Effector memory CD8-positive, alpha-beta T cell (primary cell): ENCODE measurements around the gene GLIS2.
A peak's percentile ranks its signal among the peaks of the same experiment; 100 is the strongest.

ENCODE experiments used
- ATAC-seq: fragments of 150-1000 bp; cut with Tn5 transposase; replicated peaks from 2 replicates; pipeline ENCODE4 v1.10.0; 2021; ENCODE audit warnings: mild to moderate bottlenecking, moderate library complexity
- DNase-seq, 3 experiments: peaks; one replicate each; pipeline ENCODE4 v3.0.0; 2021
- H3K27ac Mint-ChIP-seq, 2 donors: one replicate each; pipeline ENCODE4 v1.8.0; 2022; ENCODE audit warnings: mild to moderate bottlenecking in 2 of 2, mixed read lengths in 2 of 2, moderate library complexity in 2 of 2
- H3K27me3 Mint-ChIP-seq, 2 donors: one replicate each; pipeline ENCODE4 v1.8.0; 2022; ENCODE audit warnings: mixed read lengths in 2 of 2
- H3K36me3 Mint-ChIP-seq: one replicate; pipeline ENCODE4 v1.8.0; 2022; ENCODE audit warnings: mild to moderate bottlenecking, moderate library complexity, mixed read lengths; ENCODE audit not compliant: insufficient read depth
- H3K4me1 Mint-ChIP-seq, 2 donors: one replicate each; pipeline ENCODE4 v1.8.0; 2022; ENCODE audit warnings: low read depth in 2 of 2, mixed read lengths in 2 of 2
- H3K4me3 Mint-ChIP-seq, 2 donors: one replicate each; pipeline ENCODE4 v1.8.0; 2022; ENCODE audit warnings: mild to moderate bottlenecking in 2 of 2, mixed read lengths in 2 of 2, moderate library complexity in 2 of 2
- H3K9me3 Mint-ChIP-seq, 2 donors: one replicate each; pipeline ENCODE4 v1.8.0; 2022; ENCODE audit warnings: mixed read lengths in 2 of 2

Gene GLIS2

DNA sequence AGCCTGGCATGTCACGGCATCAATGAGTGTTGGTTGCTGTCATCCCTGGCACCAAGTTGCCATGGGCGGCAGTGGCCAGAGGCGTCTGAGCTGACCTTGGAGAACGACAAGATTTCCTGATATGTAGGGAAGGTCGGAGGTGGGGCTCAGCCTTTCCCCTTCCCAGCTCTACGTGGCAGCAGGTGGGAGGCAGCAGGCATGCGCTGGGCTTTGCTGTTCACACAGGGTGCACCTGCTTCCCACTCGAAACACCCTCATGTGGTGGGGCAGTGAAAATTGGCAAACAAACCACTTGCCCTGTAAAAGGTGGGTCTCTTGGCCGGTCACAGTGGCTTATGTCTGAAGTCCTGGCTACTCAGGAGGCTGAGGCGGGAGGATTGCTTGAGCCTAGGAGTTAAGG lies 30.7 kb upstream of the GLIS2 start:
- no peak for ATAC-seq
- H3K9me3 Mint-ChIP-seq: no peaks in the 10 kb centered on the region
- peaks cover 5 to 10% of the 10 kb centered on the region in 2 donors for H3K4me1 Mint-ChIP-seq
- DNase-seq: no peak
- H3K4me3 Mint-ChIP-seq: no peak overlapping the region
- H3K27ac Mint-ChIP-seq: peak overlapping the region in 1 of 2 donors; percentile 10
- peaks cover 4% of the 10 kb centered on the region for H3K36me3 Mint-ChIP-seq
- H3K27me3 Mint-ChIP-seq: peaks cover 21 to 44% of the 10 kb centered on the region in 2 donors

DNA sequence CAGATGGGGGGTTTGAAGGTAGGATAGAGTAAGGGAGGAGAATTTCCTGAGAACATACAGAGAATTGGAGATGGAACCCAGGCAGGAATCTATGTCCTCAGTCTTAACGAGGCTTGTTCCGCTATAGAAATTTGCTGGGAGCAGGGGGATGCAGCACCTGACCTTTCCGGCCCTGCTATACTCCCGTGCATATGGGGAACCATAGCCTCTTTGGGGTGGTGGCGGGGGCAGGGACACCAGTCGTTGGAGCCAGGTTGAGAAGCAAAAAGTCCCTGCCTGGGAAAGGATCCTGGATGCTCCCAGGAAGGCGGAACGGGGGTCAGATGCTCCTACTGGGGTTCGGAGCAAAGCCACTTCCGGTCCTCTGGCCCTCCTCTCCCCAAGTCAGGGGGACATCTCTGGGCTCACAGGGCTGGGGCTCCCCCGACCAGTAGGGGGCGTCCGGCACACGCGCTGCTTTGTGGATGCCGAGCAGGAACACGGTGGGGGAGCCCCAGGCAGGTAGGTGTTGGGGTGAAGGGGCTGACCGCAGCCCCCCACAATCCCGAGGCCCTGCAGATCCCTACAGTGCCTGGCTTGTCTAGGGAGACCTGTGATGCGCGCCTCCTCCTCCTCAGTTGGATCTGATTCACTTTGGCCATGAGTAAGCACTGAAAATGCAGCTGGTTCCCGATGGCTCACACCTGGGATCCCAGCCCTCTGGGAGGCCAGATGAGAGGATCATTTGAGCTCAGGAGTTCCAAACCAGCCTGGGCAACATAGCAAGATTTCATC lies 27.5 kb upstream of the GLIS2 start:
- Mint-ChIP-seq H3K4me3 (no peak overlapping the region), H3K4me1 (peaks cover 5 to 10% of the 10 kb centered on the region in 2 donors), H3K27ac (peak overlapping the region in 1 of 2 donors; percentile 81), H3K36me3 (peaks cover 4% of the 10 kb centered on the region), H3K27me3 (peaks cover 32 to 55% of the 10 kb centered on the region in 2 donors), H3K9me3 (no peaks in the 10 kb centered on the region)
- DNase-seq (peak; percentile 78 to 83 (median 81)), ATAC-seq (peak; percentile 97)

DNA sequence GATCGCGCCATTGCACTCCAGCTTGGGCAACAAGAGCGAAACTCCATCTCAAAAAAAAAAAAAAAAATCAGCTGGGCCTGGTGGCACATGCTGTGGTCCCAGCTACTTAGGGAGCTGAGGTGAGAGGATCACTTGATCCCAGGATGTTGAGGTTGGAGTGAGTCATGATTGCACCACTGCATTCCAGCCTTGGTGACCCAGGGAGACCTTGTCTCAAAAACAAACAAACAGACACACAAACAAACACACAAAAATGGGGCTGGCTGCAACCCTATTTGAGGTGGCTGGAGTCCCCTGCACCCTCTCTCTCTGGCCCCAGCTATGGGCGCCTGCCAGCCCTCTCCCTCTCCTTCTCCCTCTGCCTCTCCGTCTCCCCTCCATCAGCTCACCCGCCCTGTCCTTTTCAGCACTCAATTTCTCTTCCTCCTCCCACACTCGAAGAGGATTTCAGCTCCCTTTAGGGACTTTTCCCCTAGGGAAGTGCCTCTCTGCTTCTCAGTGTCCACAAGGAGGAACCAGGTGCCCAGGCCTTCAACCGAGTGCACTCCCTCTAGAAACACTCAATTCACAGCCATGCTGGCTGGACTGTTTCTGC lies 25.5 kb upstream of the GLIS2 start:
- H3K27me3 Mint-ChIP-seq: peaks cover 15 to 41% of the 10 kb centered on the region in 2 donors
- DNase-seq (no peak), ATAC-seq (no peak)
- H3K4me1 Mint-ChIP-seq: peaks cover 5 to 15% of the 10 kb centered on the region in 2 donors
- H3K4me3 Mint-ChIP-seq: no peak overlapping the region
- H3K36me3 Mint-ChIP-seq: peaks cover 4% of the 10 kb centered on the region
- no peak overlapping the region for H3K27ac Mint-ChIP-seq
- no peaks in the 10 kb centered on the region for H3K9me3 Mint-ChIP-seq

DNA sequence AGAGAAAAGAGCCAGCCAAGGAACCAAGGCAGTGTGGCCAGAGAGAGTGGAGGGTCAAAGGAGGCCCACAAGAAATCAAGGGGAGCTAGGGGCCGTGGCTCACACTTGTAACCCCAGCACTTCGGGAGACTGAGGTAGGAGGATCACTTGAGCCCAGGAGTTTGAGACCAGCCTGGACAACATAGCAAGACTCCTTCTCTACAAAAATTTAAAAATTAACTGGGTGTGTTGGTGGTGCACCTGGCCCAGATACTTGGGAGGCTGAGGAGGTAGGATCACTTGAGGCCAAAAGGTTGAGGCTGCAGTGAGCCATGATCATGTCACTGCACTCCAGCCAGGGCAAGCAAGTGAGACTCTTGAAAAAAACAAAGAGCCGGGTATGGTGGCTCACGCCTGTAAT lies 24.2 kb upstream of the GLIS2 start:
- Mint-ChIP-seq H3K4me3 (no peak overlapping the region), H3K9me3 (no peaks in the 10 kb centered on the region), H3K4me1 (peaks cover 5 to 15% of the 10 kb centered on the region in 2 donors)

DNA sequence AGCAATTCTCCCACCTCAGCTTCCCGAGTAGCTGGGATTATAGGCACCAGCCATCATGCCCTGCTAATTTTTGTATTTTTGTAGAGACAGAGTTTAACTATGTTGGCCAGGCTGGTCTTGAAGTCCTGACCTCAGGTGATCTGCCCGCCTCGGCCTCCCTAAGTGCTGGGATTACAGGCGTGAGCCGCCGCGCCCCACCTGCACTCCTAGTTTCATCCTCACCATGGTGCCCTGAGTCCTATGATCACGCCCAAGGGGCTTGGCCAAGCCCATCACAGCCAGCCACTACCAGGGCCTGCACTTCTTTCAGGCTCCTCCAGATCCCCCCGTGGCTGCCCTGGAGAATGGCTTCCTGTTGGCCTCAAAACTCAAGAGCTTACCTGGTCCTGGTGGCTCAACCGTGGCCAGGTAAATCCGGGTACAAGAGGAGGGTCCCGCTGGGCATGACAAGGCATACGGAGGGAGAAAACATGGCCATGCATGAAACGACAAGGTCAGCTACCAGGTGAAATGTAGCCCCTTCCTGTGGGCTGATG lies 22.6 kb upstream of the GLIS2 start:
- Mint-ChIP-seq H3K4me3 (no peak overlapping the region), H3K27me3 (peaks cover 15 to 25% of the 10 kb centered on the region in 2 donors), H3K36me3 (peaks cover 3% of the 10 kb centered on the region), H3K27ac (peak overlapping the region in 1 of 2 donors; percentile 61), H3K9me3 (no peaks in the 10 kb centered on the region), H3K4me1 (peaks cover under 1 to 10% of the 10 kb centered on the region in 2 donors)
- DNase-seq (no peak), ATAC-seq (no peak)

More for the DNA sequence above, 24.2 kb upstream of the GLIS2 start:
- H3K36me3 Mint-ChIP-seq: peaks cover 4% of the 10 kb centered on the region
- DNase-seq: no peak
- ATAC-seq: no peak
- no peak overlapping the region for H3K27ac Mint-ChIP-seq
- peaks cover 15 to 33% of the 10 kb centered on the region in 2 donors for H3K27me3 Mint-ChIP-seq

DNA sequence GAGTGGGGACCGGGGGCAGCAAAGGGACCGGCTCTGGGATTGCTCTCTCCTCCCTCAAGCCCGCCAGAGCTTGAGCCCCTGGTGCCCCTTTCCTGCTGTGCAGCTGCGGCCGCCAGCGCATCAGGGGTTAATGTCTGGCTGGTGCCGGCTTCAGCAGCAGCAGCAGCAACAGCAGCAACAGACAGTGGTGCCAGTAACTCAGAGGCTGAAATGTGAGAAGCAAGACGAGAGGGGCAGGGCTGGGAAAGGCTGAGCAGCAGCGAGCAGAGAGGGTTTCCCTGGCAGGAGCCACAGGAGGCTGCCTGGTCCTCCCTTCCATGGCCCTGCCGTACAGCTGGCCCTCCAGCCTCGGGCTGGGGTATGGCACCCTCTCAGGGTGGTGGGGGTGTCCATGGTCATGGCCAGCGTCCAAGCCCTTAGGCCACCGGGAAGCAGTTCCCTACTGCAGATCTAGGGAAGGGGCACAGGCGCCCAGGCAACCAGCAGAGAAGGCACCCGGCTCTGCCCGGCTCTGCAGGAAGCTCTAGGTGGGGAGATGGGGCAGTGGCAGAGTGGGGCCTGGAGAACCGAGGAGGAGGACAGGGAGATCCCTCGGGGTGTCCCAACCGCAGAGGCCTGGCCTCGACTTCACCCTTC lies 21.9 kb upstream of the GLIS2 start:
- H3K36me3 Mint-ChIP-seq: no peaks in the 10 kb centered on the region
- H3K9me3 Mint-ChIP-seq: no peaks in the 10 kb centered on the region
- peaks cover 15 to 21% of the 10 kb centered on the region in 2 donors for H3K27me3 Mint-ChIP-seq
- ATAC-seq: no peak
- H3K4me1 Mint-ChIP-seq: peaks cover 0 to 5% of the 10 kb centered on the region in 2 donors
- H3K4me3 Mint-ChIP-seq: no peak overlapping the region
- peak overlapping the region in 1 of 2 donors; percentile 61 for H3K27ac Mint-ChIP-seq
- no peak for DNase-seq

DNA sequence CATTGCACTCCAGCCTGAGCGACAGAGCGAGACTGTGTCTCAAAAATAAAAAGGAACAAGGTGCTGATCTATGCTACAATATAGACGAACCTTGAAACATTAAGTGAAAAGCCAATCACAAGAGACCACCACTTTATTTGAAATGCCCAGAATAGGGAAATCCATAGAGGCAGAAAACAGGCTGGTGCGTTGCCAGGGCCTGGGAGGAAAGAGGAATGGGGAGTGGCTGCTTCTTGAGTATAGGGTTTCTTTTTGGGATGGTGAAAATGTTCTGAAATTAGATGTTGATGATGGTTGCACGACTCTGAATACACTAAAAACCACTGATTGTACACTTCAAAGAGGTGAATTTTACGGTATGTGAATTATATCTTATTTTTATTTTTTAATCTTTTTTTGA lies 20.3 kb upstream of the GLIS2 start:
- no peaks in the 10 kb centered on the region for H3K36me3 Mint-ChIP-seq
- DNase-seq (no peak), ATAC-seq (no peak)
- peaks cover 13 to 21% of the 10 kb centered on the region in 2 donors for H3K27me3 Mint-ChIP-seq
- H3K4me3 Mint-ChIP-seq: no peak overlapping the region
- no peaks in the 10 kb centered on the region for H3K9me3 Mint-ChIP-seq
- no peak overlapping the region for H3K27ac Mint-ChIP-seq
- H3K4me1 Mint-ChIP-seq: peaks cover 0 to 5% of the 10 kb centered on the region in 2 donors

DNA sequence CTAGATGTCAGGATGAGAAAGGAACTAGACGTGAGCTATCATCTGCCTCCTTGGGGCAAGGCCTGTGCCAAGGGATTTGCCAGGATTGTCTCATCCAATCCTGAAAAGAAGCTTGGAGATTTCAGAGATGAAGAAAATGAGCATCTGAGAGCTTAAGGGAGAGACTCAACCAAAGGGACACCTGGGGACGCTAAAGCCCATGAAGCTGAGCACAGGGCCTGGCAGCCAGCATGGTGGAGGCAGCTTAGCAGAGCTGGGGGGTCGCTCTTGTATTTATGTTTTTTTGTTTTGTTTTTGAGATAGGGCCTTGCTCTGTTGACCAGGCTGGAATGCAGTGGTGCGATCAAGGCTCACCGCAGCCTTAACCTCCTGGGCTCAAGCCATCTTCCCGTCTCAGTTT lies 18.4 kb upstream of the GLIS2 start:
- Mint-ChIP-seq H3K9me3 (no peaks in the 10 kb centered on the region), H3K4me1 (peaks cover 0 to 5% of the 10 kb centered on the region in 2 donors), H3K36me3 (no peaks in the 10 kb centered on the region), H3K27me3 (peaks cover 8 to 14% of the 10 kb centered on the region in 2 donors), H3K27ac (no peak overlapping the region), H3K4me3 (no peak overlapping the region)
- ATAC-seq (no peak), DNase-seq (no peak)

DNA sequence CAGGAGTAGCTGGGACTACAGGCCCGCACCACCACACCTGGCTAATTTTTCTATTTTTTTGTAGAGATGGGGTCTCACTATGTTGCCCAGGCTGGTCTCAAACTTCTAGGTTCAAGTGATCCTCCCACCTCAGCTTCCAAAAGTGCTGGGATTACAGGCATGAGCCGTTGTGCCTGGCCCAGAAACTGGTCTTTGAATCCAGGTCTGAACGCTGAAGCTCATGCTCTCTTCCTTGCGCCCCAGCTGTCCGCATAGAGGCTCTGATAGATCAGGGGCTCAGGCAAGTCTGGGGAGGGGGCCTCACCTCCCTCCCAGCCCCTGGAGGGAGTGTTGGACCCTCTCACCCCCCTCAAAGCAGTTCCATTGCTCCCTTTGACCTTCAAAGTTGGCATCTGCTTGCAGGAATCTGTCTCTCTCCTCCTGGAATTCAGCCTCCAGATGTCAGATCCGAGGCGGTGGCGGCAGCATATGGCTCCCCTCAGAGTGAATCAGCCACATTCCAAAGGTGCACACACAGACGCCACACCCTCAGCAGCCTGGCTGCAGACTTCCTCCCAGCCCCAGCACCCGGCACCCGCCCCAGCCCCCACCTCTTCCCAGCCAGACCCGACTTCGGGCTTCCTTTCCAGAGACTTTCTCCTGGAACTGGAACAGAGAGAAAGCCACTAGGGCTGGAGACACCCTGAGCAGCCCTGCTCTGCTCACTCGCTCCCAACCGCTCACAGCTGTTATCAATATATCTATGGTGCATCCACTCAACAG lies 16.9 kb upstream of the GLIS2 start:
- peaks cover 0 to under 1% of the 10 kb centered on the region in 2 donors for H3K27me3 Mint-ChIP-seq
- ATAC-seq: no peak
- DNase-seq: no peak
- peaks cover 1% of the 10 kb centered on the region for H3K36me3 Mint-ChIP-seq
- H3K9me3 Mint-ChIP-seq: no peaks in the 10 kb centered on the region
- no peak overlapping the region for H3K4me3 Mint-ChIP-seq
- H3K4me1 Mint-ChIP-seq: no peaks in the 10 kb centered on the region
- no peak overlapping the region for H3K27ac Mint-ChIP-seq

DNA sequence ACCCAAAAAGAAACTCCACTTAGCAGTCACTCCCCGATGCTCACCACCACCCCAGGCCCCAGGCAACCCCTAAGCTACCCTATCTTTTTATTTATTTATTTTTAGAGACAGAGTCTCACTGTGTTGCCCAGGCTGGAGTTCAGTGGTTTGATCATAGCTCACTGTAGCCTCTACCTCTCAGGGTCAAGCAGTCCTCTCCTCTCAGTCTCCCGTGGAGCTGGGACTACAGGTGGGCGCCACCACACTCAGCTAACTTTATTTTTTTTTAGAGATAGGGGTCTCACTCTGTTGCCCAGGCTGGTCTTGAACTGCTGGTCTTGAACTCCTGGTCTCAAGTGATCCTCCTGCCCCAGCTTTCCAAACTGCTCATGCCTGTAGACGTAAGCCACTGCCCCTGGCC lies 14.7 kb upstream of the GLIS2 start:
- H3K4me1 Mint-ChIP-seq: peaks cover 2% of the 10 kb centered on the region in 2 donors
- H3K36me3 Mint-ChIP-seq: peaks cover 7% of the 10 kb centered on the region
- no peak overlapping the region for H3K4me3 Mint-ChIP-seq
- H3K27me3 Mint-ChIP-seq: no peaks in the 10 kb centered on the region
- no peak overlapping the region for H3K27ac Mint-ChIP-seq
- ATAC-seq (no peak), DNase-seq (no peak)
- H3K9me3 Mint-ChIP-seq: no peaks in the 10 kb centered on the region

DNA sequence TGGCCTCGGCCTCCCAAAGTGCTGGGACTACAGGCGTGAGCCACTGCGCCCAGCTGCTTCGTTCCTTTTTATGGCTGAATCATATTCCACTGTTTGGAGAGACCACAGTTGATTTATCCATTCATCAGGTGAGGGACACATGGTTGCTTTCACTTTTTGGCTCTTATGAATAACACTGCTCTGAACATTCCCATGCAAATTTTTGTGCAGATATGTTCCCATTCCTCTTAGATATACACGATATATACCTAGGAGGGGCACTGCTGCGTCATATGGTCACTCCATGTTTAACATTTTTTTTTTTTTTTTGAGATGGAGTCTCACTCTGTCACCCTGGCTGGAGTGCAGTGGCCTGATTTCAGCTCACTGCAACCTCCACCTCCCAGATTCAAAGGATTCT lies 13.9 kb upstream of the GLIS2 start:
- Mint-ChIP-seq H3K4me1 (peaks cover 10% of the 10 kb centered on the region in 2 donors), H3K36me3 (peaks cover 9% of the 10 kb centered on the region), H3K4me3 (no peak overlapping the region), H3K27me3 (no peaks in the 10 kb centered on the region), H3K27ac (no peak overlapping the region), H3K9me3 (no peaks in the 10 kb centered on the region)
- DNase-seq: no peak
- ATAC-seq: no peak

DNA sequence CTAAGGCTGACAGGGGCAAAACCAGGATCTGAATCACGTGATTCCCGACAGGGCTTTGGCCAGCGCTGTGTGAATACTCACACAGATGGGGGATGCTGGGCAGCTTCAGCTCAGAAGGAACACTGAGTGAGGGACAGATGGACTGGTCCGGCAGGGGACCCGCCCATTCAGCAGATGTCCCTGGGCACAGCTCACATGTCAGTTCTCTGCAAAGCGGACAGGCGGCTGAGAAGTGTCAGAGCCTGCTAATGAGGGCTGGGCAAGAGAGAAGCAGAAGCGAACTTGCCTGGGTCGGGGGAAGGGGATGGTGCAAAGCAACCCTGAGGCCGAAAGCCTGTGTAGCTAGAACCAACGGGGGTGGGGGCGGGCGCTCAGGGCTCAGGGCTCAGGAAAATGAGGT lies 11.9 kb upstream of the GLIS2 start:
- Mint-ChIP-seq H3K9me3 (no peaks in the 10 kb centered on the region), H3K27ac (peak overlapping the region; percentile 31 to 67), H3K36me3 (peaks cover 18% of the 10 kb centered on the region), H3K4me3 (no peak overlapping the region), H3K4me1 (peaks cover 14 to 18% of the 10 kb centered on the region in 2 donors), H3K27me3 (no peaks in the 10 kb centered on the region)
- no peak for ATAC-seq
- DNase-seq: no peak
